H1 (cell line): ENCODE data around the gene SERGEF.

ENCODE experiments used
- POLR2A ChIP-seq, 2 experiments: IDR thresholded peaks; 1 replicate in 1 of 2; 2 replicates in 1 of 2; pipeline ENCODE4 v1.6.1; 2011; ENCODE audit warnings: low read depth in 2 of 2, low read length in 2 of 2, mild to moderate bottlenecking in 2 of 2; ENCODE audit errors: control extremely low read depth in 1 of 2
- POLR2AphosphoS5 ChIP-seq: IDR thresholded peaks from 2 replicates; pipeline ENCODE4 v1.6.1; 2011; ENCODE audit warnings: low read depth, low read length
- SUZ12 ChIP-seq: fragments of 200-600 bp; sonication (generic); IDR thresholded peaks from 2 replicates; pipeline ENCODE4 v1.6.1; 2012; ENCODE audit warnings: mild to moderate bottlenecking, inconsistent platforms, low read length, moderate library complexity, mixed read lengths
- TF ChIP-seq, protein P1 (sequence below), 3 experiments: IDR thresholded peaks; 1 replicate in 2 of 3; 2 replicates in 1 of 3; pipeline versions ENCODE4 v1.5.1 to v1.6.1; 2011; ENCODE audit warnings: low read length in 3 of 3, mild to moderate bottlenecking in 3 of 3, inconsistent platforms in 2 of 3, low read depth in 1 of 3, moderate library complexity in 1 of 3; ENCODE audit not compliant: insufficient read depth in 1 of 3; ENCODE audit errors: control extremely low read depth in 1 of 3
- TF ChIP-seq, protein P2 (sequence below): IDR thresholded peaks from 2 replicates; pipeline ENCODE4 v1.6.1; 2012; ENCODE audit warnings: inconsistent platforms

DNA sequence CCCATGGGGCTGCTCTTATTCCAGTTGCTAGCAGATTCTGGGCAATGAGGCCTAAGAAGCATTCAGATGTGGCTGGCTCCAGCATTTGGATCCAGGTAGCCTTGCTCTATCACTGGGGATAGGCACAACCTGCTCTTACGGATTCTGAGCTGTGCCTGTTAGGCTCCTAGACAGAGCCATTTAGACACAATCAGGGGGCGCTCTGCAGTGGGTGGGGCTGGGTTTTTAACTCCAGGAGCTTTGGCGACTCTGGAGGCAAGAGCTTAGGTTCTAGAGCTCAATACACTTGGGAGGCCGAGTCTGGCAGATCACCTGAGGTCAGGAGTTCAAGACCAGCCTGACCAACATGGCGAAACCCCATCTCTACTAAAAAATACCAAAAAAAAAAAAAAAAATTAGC is 246.3 kb downstream of the SERGEF start:
- TF ChIP-seq SUZ12: no peak
- TF ChIP-seq POLR2AphosphoS5: no peak
- TF ChIP-seq, protein P1, sequence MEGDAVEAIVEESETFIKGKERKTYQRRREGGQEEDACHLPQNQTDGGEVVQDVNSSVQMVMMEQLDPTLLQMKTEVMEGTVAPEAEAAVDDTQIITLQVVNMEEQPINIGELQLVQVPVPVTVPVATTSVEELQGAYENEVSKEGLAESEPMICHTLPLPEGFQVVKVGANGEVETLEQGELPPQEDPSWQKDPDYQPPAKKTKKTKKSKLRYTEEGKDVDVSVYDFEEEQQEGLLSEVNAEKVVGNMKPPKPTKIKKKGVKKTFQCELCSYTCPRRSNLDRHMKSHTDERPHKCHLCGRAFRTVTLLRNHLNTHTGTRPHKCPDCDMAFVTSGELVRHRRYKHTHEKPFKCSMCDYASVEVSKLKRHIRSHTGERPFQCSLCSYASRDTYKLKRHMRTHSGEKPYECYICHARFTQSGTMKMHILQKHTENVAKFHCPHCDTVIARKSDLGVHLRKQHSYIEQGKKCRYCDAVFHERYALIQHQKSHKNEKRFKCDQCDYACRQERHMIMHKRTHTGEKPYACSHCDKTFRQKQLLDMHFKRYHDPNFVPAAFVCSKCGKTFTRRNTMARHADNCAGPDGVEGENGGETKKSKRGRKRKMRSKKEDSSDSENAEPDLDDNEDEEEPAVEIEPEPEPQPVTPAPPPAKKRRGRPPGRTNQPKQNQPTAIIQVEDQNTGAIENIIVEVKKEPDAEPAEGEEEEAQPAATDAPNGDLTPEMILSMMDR (IDR thresholded peaks at IDR 0.05; ENCODE audit: control extremely low read depth in 1 of 3, insufficient read depth in 1 of 3, low read depth in 1 of 3, low read length in 3 of 3): no peak
- TF ChIP-seq, protein P2, sequence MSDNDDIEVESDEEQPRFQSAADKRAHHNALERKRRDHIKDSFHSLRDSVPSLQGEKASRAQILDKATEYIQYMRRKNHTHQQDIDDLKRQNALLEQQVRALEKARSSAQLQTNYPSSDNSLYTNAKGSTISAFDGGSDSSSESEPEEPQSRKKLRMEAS: no peak
- TF ChIP-seq POLR2A (IDR thresholded peaks at IDR 0.05; ENCODE audit: control extremely low read depth in 1 of 2, low read depth in 2 of 2, low read length in 2 of 2): no peak
